ENCODE results near the gene ITPR3. TPM values are rescaled to one million over a fixed set of nuclear protein-coding genes. Genes with fewer than 3 reads are reported as not detected.

Gene ITPR3
- total RNA-seq, 3 donors from 2014 or later (not counting 1 experiment from before 2014, with no cell fraction given): 45.5 to 66.7 (median 46.0) TPM

GRCh38 chr6:33610779-33611732, 10.1 kb upstream of the ITPR3 start:
- intact Hi-C loops (cut with micrococcal nuclease): no loop called here
- no peaks in the 10 kb centered on the region for H3K27me3 ChIP-seq (ENCODE audit: control insufficient read depth, insufficient read depth, low read length)
- Mint-ChIP-seq H3K27ac (no peak overlapping the region), H3K27me3 (ENCODE audit: low read depth in 2 of 2) (peaks cover 0 to 4% of the 10 kb centered on the region in 2 donors), H3K9me3 (no peaks in the 10 kb centered on the region), H3K4me1 (peaks cover 0 to 5% of the 10 kb centered on the region in 2 donors), H3K36me3 (no peaks in the 10 kb centered on the region), H3K4me3 (no peak overlapping the region)
- H3K36me3 ChIP-seq (ENCODE audit: control insufficient read depth, insufficient read depth, low read length): no peaks in the 10 kb centered on the region
- H3K9me3 ChIP-seq (ENCODE audit: control insufficient read depth, insufficient read depth, low read length): no peaks in the 10 kb centered on the region
- ATAC-seq: no peak
- H3K4me3 ChIP-seq (ENCODE audit: low read length): no peak overlapping the region
- 94% methylated on average over 22 of the region's 22 CpGs for WGBS (ENCODE audit: insufficient coverage)
- no peak overlapping the region for H3K27ac ChIP-seq (ENCODE audit: low read length)
- TF ChIP-seq CTCF (IDR thresholded peaks at IDR 0.05): no peak
- H3K4me1 ChIP-seq (ENCODE audit: control insufficient read depth, insufficient read depth, low read length): peaks cover 3% of the 10 kb centered on the region
- DNase-seq: no peak

GRCh38 chr6:33613146-33613794, 7.9 kb upstream of the ITPR3 start:
- no peaks in the 10 kb centered on the region for H3K9me3 Mint-ChIP-seq
- H3K27me3 Mint-ChIP-seq (ENCODE audit: low read depth in 2 of 2): peaks cover 0 to 4% of the 10 kb centered on the region in 2 donors
- ATAC-seq (no peak), DNase-seq (no peak)
- intact Hi-C loops (cut with micrococcal nuclease): no loop called here
- no peak overlapping the region for H3K4me3 ChIP-seq (ENCODE audit: low read length)
- H3K4me1 Mint-ChIP-seq: peaks cover 0 to 15% of the 10 kb centered on the region in 2 donors
- no peaks in the 10 kb centered on the region for H3K27me3 ChIP-seq (ENCODE audit: control insufficient read depth, insufficient read depth, low read length)
- no peak overlapping the region for H3K4me3 Mint-ChIP-seq
- H3K27ac ChIP-seq (ENCODE audit: low read length): no peak overlapping the region
- no peak for TF ChIP-seq CTCF (IDR thresholded peaks at IDR 0.05)
- no peak overlapping the region for H3K27ac Mint-ChIP-seq
- peaks cover 21% of the 10 kb centered on the region for H3K4me1 ChIP-seq (ENCODE audit: control insufficient read depth, insufficient read depth, low read length)
- no peaks in the 10 kb centered on the region for H3K36me3 ChIP-seq (ENCODE audit: control insufficient read depth, insufficient read depth, low read length)
- no peaks in the 10 kb centered on the region for H3K9me3 ChIP-seq (ENCODE audit: control insufficient read depth, insufficient read depth, low read length)
- 73% methylated on average over 7 of the region's 8 CpGs for WGBS (ENCODE audit: insufficient coverage)
- no peaks in the 10 kb centered on the region for H3K36me3 Mint-ChIP-seq

GRCh38 chr6:33613795-33614168, 7.3 kb upstream of the ITPR3 start:
- H3K27ac Mint-ChIP-seq: no peak overlapping the region
- no peak overlapping the region for H3K4me3 Mint-ChIP-seq
- H3K9me3 ChIP-seq (ENCODE audit: control insufficient read depth, insufficient read depth, low read length): no peaks in the 10 kb centered on the region
- peaks cover 0 to 4% of the 10 kb centered on the region in 2 donors for H3K27me3 Mint-ChIP-seq (ENCODE audit: low read depth in 2 of 2)
- no peaks in the 10 kb centered on the region for H3K36me3 ChIP-seq (ENCODE audit: control insufficient read depth, insufficient read depth, low read length)
- ATAC-seq (no peak), DNase-seq (no peak)
- peaks cover 0 to 19% of the 10 kb centered on the region in 2 donors for H3K4me1 Mint-ChIP-seq
- intact Hi-C loops (cut with micrococcal nuclease): no loop called here
- H3K9me3 Mint-ChIP-seq: no peaks in the 10 kb centered on the region
- H3K4me3 ChIP-seq (ENCODE audit: low read length): no peak overlapping the region
- no peak for TF ChIP-seq CTCF (IDR thresholded peaks at IDR 0.05)
- H3K27me3 ChIP-seq (ENCODE audit: control insufficient read depth, insufficient read depth, low read length): no peaks in the 10 kb centered on the region
- no peaks in the 10 kb centered on the region for H3K36me3 Mint-ChIP-seq
- WGBS (ENCODE audit: insufficient coverage): 88% methylated on average over 10 of the region's 10 CpGs
- peaks cover 23% of the 10 kb centered on the region for H3K4me1 ChIP-seq (ENCODE audit: control insufficient read depth, insufficient read depth, low read length)
- no peak overlapping the region for H3K27ac ChIP-seq (ENCODE audit: low read length)

All from natural killer cell (primary cell).